ENCODE measurements around the gene SKI. TPM values are rescaled to one million over a fixed set of nuclear protein-coding genes. Genes with fewer than 3 reads are reported as not detected.

The SKI gene
- total and polyA plus RNA-seq, 2 of the 8 experiments (the other 6 are each of a cell fraction or from before 2014, with no cell fraction given), result 8.3 to 87.6 TPM

- no peak for TF ChIP-seq NANOG (IDR thresholded peaks at IDR 0.05; ENCODE audit: insufficient read depth, low read depth, low read length, poor library complexity, severe bottlenecking)
- TF ChIP-seq POLR2A (IDR thresholded peaks at IDR 0.05; ENCODE audit: control extremely low read depth in 1 of 2, low read depth in 2 of 2, low read length in 2 of 2), result no peak
- TF ChIP-seq GABPA (IDR thresholded peaks at IDR 0.05; ENCODE audit: borderline replicate concordance, insufficient read depth, low read length), result no peak
- TF ChIP-seq BRCA1 (IDR thresholded peaks at IDR 0.05; ENCODE audit: low read depth, low read length), result no peak
- no peak for TF ChIP-seq CREB1 (IDR thresholded peaks at IDR 0.05)
- TF ChIP-seq SIRT6 (IDR thresholded peaks at IDR 0.05; ENCODE audit: low read length), result no peak
- TF ChIP-seq, protein P1, sequence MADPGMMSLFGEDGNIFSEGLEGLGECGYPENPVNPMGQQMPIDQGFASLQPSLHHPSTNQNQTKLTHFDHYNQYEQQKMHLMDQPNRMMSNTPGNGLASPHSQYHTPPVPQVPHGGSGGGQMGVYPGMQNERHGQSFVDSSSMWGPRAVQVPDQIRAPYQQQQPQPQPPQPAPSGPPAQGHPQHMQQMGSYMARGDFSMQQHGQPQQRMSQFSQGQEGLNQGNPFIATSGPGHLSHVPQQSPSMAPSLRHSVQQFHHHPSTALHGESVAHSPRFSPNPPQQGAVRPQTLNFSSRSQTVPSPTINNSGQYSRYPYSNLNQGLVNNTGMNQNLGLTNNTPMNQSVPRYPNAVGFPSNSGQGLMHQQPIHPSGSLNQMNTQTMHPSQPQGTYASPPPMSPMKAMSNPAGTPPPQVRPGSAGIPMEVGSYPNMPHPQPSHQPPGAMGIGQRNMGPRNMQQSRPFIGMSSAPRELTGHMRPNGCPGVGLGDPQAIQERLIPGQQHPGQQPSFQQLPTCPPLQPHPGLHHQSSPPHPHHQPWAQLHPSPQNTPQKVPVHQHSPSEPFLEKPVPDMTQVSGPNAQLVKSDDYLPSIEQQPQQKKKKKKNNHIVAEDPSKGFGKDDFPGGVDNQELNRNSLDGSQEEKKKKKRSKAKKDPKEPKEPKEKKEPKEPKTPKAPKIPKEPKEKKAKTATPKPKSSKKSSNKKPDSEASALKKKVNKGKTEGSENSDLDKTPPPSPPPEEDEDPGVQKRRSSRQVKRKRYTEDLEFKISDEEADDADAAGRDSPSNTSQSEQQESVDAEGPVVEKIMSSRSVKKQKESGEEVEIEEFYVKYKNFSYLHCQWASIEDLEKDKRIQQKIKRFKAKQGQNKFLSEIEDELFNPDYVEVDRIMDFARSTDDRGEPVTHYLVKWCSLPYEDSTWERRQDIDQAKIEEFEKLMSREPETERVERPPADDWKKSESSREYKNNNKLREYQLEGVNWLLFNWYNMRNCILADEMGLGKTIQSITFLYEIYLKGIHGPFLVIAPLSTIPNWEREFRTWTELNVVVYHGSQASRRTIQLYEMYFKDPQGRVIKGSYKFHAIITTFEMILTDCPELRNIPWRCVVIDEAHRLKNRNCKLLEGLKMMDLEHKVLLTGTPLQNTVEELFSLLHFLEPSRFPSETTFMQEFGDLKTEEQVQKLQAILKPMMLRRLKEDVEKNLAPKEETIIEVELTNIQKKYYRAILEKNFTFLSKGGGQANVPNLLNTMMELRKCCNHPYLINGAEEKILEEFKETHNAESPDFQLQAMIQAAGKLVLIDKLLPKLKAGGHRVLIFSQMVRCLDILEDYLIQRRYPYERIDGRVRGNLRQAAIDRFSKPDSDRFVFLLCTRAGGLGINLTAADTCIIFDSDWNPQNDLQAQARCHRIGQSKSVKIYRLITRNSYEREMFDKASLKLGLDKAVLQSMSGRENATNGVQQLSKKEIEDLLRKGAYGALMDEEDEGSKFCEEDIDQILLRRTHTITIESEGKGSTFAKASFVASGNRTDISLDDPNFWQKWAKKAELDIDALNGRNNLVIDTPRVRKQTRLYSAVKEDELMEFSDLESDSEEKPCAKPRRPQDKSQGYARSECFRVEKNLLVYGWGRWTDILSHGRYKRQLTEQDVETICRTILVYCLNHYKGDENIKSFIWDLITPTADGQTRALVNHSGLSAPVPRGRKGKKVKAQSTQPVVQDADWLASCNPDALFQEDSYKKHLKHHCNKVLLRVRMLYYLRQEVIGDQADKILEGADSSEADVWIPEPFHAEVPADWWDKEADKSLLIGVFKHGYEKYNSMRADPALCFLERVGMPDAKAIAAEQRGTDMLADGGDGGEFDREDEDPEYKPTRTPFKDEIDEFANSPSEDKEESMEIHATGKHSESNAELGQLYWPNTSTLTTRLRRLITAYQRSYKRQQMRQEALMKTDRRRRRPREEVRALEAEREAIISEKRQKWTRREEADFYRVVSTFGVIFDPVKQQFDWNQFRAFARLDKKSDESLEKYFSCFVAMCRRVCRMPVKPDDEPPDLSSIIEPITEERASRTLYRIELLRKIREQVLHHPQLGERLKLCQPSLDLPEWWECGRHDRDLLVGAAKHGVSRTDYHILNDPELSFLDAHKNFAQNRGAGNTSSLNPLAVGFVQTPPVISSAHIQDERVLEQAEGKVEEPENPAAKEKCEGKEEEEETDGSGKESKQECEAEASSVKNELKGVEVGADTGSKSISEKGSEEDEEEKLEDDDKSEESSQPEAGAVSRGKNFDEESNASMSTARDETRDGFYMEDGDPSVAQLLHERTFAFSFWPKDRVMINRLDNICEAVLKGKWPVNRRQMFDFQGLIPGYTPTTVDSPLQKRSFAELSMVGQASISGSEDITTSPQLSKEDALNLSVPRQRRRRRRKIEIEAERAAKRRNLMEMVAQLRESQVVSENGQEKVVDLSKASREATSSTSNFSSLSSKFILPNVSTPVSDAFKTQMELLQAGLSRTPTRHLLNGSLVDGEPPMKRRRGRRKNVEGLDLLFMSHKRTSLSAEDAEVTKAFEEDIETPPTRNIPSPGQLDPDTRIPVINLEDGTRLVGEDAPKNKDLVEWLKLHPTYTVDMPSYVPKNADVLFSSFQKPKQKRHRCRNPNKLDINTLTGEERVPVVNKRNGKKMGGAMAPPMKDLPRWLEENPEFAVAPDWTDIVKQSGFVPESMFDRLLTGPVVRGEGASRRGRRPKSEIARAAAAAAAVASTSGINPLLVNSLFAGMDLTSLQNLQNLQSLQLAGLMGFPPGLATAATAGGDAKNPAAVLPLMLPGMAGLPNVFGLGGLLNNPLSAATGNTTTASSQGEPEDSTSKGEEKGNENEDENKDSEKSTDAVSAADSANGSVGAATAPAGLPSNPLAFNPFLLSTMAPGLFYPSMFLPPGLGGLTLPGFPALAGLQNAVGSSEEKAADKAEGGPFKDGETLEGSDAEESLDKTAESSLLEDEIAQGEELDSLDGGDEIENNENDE (IDR thresholded peaks at IDR 0.05; ENCODE audit: insufficient replicate concordance, low read length), result no peak
- no peak for TF ChIP-seq SP1 (IDR thresholded peaks at IDR 0.05; ENCODE audit: low read depth, low read length)
- no peak for TF ChIP-seq RFX5 (IDR thresholded peaks at IDR 0.05; ENCODE audit: borderline replicate concordance, low read depth, low read length)
These were observed 32.3 kb upstream of the SKI start (continued) for GRCh38 chr1:2195785-2196184.

Data from H1 (cell line).